HG03175 (cell line): Measurements from ENCODE around the gene KIAA1143.

ENCODE experiments used
- ATAC-seq: cut with Tn5 transposase; IDR thresholded peaks from one replicate; pipeline ENCODE4 v1.9.1; 2021; ENCODE audit warnings: mild to moderate bottlenecking, moderate library complexity; ENCODE audit not compliant: unreplicated experiment

The KIAA1143 gene

GRCh38 chr3:44761424-44762169 is at the start of gene KIAA1143, which contains the start of gene KIF15:
TSS of gene KIAA1143 (minus strand) at chr3:44761619. CDS start at chr3:44761602, 17 bp downstream.
TSS of gene KIF15 (plus strand) at chr3:44761794. CDS start at chr3:44761866, 72 bp downstream.
- peak; percentile 85 for ATAC-seq

GRCh38 chr3:44805960-44806359 is 44.5 kb upstream of the KIAA1143 start:
- no peak for ATAC-seq

- ATAC-seq = peak; percentile 81
These were observed 41.9 kb upstream of the KIAA1143 start for GRCh38 chr3:44803298-44803697.

DNA sequence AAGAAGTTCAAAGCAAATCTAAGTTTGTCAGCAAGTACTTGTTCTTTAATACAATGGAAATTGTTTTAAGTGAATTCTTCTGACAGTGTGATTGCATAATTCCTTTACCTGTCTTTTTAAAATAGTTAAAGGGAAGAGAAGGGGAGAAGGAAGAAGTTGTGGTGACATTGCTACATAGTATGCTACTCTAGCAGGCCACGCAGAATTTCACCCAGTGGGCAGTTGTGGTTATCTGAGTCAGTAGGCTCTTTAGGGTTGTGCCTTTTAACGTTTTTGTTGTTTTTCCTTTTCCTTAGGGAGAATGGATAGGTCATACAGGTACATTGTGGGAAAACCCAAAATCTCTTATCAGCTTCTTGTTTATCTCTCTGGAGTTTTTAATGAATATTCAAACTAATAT is 40.6 kb upstream of the KIAA1143 start:
- ATAC-seq = no peak

GRCh38 chr3:44795197-44795596 is 33.8 kb upstream of the KIAA1143 start:
- no peak for ATAC-seq

DNA sequence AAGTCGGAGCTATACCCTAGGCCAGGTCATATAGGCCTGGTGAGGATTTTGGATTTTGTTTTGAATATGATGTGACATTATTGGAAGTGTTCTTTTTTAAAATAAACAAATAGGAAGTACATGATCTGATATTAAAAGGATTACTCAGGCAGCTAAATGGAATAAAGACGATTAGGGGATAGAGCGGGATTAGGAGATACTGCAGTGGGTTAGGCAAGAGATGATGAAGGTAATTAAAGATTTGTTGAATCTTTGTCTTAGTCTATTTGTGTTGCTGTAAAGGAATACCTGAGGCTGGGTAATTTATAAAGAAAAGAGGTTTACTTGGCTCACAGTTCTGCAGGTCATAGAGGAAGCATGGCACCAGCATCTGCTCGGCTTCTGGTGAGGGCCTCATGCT is 21.5 kb upstream of the KIAA1143 start:
- ATAC-seq = no peak

DNA sequence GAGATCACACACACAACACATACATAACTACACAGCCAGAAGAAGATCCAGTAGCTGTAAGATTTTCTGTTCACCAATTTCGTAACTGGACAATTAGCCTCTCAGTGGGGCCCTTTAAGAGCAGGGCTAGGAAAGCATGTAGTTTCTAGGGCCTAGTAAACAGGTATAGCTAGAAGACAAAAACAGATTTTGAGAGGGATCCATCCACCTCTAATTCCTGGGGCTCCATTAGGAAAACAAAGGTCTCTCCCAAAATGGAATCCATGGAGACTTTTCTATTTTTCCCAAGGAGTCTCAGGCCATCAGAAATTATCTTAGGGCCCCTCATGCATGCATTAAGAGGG is 10.7 kb upstream of the KIAA1143 start:
- no peak for ATAC-seq

- no peak for ATAC-seq
These were observed 10.1 kb upstream of the KIAA1143 start for GRCh38 chr3:44771424-44772098.

DNA sequence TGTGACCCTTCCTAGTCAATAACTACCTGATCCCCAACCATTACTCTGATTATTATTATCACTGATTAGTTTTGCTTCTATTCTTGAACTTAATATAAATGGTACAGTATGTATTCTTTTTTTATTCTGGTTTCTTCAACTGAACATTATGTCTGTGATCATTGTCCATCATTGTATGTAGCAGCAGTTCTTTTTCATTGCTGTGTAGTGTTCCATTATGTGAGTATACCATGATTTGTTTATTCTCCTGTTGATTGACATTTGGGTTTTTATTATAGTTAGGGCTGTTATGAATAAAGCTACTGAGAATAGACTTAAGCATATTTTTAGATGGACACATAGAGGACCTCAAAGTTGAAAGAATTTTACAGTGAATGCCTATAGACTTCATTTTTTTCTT is 2.8 kb upstream of the KIAA1143 start:
- no peak for ATAC-seq

DNA sequence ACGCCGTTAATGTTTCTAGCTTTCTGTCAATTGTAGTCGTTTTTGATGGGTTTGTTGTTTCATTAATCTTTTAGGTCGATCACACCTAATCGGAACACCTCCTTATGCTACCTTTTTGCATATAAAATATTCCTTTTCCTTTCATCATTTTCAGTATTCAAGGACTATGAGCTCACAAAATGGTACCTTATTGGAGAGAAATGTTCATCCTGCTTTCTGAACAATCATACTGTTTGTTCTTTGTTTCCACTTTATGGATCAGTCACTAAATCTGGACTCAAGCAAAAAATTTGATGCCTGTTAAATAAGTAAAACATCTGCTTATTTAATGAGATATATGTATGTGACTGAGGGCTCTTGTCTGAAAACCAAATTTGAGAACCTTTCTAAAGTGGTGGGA is 1.3 kb upstream of the KIAA1143 start:
- no peak for ATAC-seq

GRCh38 chr3:44762170-44762677 is 805 bp upstream of the KIAA1143 start:
- peak; percentile 3 for ATAC-seq

DNA sequence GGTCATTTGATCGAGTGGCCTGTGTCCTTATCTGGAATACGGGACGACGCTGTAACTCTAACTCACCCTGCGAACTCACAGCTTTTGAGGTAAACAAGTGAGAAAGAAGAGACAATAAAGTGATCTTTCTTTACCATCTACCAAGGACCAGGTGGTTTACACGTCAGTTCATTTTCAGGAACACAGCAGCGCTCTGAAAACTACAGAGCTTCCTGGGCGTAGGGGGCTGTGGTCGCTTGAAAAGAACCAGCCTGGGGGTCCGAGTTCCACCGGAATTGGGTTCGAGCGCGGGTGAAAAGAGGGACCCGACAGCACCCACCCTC is 357 bp downstream of the KIAA1143 start:
- ATAC-seq = no peak

DNA sequence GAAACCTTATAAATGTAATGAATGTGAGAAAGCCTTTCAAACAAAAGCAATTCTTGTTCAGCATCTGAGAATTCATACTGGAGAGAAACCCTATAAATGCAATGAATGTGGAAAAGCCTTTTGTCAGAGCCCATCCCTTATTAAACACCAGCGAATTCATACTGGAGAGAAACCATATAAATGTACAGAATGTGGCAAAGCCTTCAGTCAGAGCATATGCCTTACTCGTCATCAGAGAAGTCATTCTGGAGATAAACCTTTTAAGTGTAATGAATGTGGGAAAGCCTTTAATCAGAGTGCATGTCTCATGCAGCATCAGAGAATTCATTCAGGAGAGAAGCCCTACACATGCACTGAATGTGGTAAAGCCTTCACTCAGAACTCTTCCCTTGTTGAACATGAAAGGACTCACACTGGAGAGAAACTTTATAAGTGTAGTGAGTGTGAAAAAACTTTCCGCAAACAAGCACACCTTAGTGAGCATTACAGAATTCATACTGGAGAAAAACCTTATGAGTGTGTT is 26.7 kb downstream of the KIAA1143 start:
- no peak for ATAC-seq

DNA sequence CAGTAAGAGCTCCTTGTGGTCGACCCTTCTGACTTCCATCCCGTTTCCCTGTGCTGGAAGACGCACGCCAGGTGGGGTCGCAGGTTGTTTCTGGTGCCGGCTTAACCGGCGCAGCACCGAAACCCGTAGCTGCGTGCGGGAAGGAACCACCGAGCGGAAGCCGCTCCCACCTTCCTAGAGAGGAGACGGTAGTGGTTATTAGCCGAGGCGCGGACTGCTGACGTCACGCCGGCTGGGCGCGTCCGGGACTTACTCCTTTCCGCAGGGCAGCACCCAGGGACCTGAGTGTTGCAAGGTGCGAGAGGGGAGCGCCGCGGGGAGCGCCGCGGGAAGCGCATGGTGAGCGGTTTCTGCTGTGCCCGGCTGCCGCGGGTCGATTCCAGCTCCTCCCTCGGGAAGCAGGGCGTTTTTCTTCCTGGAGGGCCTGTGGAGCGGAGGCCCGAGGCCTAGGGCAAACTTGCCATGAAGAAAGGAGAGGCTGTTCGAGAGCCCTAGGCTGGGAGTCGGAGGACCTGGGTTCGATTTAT is 32.0 kb downstream of the KIAA1143 start, which contains the start of gene ZNF501:
ZNF501 (plus strand) TSS at position 252 of the 527 bp plus-strand sequence. CDS start 4,787 bp downstream, outside the sequence.
- peak; percentile 80 for ATAC-seq

- ATAC-seq = no peak
These were observed 39.4 kb downstream of the KIAA1143 start for GRCh38 chr3:44722103-44722401.

DNA sequence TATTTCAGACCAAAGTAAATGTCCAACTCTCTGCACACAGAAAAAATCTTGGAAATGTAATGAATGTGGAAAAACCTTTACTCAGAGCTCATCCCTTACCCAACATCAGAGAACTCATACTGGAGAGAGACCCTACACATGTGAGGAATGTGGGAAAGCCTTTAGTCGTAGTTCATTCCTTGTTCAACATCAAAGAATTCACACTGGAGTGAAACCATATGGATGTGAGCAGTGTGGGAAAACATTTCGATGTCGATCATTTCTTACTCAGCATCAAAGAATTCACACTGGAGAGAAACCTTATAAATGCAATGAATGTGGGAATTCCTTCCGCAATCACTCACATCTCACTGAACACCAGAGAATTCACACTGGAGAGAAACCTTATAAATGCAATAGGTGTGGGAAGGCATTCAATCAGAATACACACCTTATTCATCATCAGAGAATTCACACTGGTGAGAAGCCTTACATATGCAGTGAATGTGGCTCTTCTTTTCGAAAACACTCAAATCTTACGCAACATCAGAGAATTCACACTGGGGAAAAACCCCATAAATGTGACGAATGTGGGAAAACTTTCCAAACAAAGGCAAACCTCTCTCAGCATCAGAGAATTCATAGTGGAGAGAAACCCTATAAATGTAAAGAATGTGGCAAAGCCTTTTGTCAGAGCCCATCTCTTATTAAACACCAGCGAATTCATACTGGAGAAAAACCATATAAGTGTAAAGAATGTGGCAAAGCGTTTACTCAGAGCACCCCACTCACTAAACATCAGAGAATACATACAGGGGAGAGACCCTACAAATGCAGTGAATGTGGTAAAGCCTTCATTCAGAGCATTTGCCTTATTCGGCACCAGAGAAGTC is 40.0 kb downstream of the KIAA1143 start:
- no peak for ATAC-seq

DNA sequence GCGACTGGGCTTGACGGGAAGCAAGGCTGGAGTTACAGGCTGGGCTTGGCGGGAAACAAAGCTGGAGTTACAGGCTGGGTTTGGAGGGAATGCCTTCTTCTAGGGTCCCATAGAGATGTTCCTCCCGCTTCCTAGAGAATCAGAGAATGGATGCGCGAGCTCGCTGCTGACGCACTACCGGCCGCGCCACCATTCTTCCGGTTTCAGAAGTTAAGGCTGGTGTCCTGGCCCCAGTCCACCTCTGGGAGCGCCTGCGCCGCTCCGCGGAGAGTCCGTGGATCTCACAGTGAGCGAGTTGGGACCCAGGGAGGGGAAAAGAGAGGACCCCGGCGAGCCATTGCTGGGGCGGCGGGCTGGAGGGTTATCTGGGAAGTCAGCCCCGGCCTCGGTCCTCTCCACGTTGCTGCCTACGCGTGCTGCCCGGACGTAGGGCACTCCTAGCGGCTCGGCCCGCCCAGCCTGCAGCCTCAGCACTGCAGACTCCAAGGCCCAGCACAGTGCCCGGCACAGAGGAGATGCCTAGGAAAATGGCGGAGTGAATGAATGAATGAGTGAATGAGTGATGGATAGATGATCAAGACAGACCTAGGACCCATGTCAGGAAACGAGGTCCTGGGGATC is 48.9 kb downstream of the KIAA1143 start, which contains the start of gene ZNF502:
ZNF502 (plus strand) TSS at position 206 of the 621 bp plus-strand sequence. CDS start 7,602 bp downstream, outside the sequence.
- no peak for ATAC-seq
